ENCODE measurements around the gene AXL.
"Not testable (repeated sequence)": the region's sequence is repeated elsewhere in the genome, so short reads cannot be mapped to it uniquely, and the experiment has no call there.

The AXL gene

GRCh38 chr19:41288673-41289530, 69.9 kb downstream of the AXL start:
- DNase-seq, result no peak

- not testable (repeated sequence) for DNase-seq
Measured at GRCh38 chr19:41289814-41290213, 70.8 kb downstream of the AXL start.

DNA sequence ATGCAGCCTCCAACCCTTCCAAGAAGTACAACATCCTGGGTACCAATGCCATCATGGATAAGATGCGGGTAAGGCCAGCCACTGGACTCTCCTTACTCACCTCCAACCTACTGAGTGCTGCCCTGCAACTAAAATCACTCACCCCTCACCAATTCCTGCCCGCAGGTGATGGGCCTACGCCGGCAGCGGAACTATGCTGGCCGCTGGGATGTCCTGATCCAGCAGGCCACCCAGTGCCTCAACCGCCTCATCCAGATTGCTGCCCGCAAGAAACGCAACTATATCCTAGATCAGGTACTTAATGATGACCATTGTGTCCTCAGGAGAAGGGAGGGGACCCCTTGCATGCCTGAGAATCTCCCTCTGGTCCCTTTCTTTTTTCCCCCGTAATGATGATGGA, 75.4 kb downstream of the AXL start:
- DNase-seq, result no peak

DNA sequence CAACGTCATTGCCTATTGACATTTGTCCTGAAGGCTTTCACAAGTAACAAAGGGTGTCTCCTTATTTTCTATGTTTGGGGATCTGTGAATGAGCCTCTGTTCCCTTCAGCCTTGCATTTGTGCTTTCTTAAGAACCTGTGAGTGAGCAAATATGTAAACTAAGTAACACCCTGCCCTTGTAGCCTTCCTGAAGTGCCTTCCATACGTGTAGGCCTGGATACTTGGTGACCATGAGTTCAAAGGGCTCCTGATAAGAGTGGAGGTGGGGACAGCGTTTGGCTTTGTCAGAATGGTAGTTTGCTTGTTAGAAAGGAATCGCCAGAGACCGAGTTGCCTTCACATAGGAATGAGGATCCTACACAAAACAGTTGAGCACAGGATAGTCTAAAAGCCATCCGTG, 76.5 kb downstream of the AXL start:
- DNase-seq, result no peak

- no peak for DNase-seq
Measured at GRCh38 chr19:41296433-41296871, 77.4 kb downstream of the AXL start.

GRCh38 chr19:41297628-41298347, 78.8 kb downstream of the AXL start:
- no peak for DNase-seq

- peak; percentile 53 for DNase-seq
Measured at GRCh38 chr19:41298348-41298964, 79.4 kb downstream of the AXL start.

GRCh38 chr19:41299046-41299754, 80.2 kb downstream of the AXL start:
- no peak for DNase-seq

GRCh38 chr19:41299755-41300089, 80.7 kb downstream of the AXL start:
- DNase-seq, result peak; percentile 53

DNA sequence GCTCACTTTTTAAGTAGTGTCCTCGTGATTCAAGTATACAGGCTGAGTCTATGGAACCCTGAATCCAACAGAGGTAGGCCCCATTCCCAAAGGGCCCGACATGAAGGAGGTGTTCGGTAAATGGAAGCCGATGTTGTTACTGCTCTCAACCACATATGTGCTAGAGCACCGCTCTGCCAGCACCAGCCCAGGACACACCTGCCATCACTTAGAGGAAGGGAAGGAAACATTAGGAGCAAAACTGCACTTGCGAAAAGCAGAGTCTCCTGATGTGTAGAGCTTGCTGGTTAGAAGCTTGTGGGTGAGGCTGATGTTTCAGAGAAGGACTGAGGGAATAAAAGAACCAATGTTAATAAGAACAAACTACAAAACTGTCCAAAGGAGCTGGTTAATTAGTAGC, 81.5 kb downstream of the AXL start:
- no peak for DNase-seq

- peak; percentile 48 for DNase-seq
Measured at GRCh38 chr19:41302624-41303351, 83.8 kb downstream of the AXL start.

GRCh38 chr19:41303954-41304353, 84.9 kb downstream of the AXL start:
- DNase-seq, result no peak

DNA sequence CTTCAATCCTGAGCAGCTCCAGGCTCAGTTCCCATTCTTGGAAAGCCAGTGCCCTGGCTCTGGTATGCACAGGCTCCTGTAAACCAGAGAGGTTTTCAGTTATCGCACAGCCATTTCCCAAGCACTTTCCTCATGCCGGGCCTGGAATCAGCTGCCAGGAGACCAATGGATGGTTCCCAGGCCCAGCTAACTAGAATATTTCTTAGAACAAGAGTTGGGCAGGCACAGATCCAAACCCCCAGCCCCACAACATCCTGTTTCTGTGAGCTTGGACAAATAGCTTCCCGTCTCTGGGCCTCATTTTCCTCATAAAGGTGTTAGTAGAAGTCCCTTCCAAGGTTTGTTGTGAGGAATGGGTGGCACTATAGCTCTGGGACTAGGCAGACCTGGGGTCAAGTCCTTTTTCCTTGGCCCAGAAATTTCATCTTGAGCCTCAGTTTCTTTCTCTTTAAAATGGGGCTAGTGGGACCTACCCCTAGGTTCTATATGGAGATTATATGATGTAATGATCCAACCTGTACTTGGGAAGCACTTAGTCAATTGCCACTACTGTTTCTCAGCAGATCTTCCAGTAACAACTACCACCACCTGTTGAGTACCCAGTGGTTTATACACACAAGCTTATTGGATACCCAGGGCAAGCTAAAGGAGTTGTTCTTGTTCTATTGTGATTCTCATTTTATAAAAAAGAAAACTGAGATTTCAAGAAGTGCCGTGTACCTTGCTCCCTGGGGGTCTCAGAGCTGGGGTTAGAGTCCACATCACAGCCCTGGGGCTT, 85.9 kb downstream of the AXL start:
- DNase-seq, result no peak

- DNase-seq, result no peak
Measured at GRCh38 chr19:41305927-41306793, 87.1 kb downstream of the AXL start.

DNA sequence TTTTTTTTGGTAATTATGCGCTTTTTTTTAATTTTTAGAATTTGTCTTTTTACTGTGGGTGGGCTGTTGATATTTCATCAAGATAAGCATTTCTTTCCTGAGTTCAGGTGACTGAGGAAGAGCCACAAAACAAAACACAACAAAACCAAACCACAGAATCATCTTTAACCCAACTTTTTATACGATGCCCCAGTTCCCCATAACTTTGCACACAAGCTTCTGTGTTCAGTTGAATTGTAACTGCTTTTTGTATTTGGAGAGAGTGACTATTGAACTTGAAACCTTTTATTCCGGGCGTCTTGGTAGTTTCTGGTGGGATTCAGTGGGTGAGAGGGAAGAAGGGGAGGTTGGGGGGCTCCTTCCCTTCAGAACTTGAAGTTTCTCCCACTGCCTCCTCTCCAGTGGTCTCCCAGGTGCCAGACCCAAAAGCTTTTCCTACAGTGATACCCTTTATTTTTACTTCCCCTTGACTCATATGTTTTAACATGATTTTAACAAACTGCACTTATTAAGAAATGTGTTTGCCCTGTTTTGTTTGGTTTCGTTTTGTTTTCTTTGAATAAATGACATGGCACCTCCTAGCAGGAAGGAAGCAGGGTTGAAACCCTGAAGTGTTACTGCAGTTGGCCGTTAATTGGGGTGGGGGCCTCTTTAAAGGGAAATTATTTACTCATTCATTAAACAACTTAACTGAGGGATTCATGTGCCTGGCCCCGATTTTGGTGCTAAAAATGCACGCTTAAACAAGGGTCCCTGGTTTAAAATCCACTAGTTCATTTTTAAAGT, 88.3 kb downstream of the AXL start:
- DNase-seq, result no peak

DNA sequence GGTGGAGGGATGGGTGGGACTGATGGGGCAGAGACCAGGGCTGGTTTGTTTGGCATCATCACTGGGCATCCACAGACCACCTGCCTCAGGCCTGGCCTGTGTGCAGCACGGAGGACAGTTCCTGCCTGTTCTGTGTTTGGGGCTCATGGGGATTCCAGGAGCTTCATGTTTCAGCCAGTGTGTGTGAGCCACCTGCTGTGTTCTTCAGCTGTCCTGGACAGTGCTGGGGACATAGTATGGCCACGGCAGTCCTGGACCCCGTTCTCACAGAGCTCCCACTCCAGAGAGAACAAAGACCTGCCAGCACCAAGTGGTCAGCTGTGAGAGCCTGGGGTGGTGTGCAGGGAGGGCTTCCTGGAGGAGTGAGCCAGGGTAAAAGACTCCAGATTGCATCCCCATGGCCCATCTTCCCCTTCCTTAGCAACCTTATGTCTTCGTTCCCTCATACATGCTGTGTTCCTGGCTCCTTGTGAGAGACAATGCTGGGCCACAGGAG, 89.0 kb downstream of the AXL start:
- no peak for DNase-seq

GRCh38 chr19:41308450-41309179, 89.6 kb downstream of the AXL start:
- peak; percentile 95 for DNase-seq

- no peak for DNase-seq
Measured at GRCh38 chr19:41309180-41310032, 90.4 kb downstream of the AXL start.

All from effector CD4-positive, alpha-beta T cell (primary cell).